HG03521 (cell line): Measurements from ENCODE around the gene TAF11.
A peak's percentile ranks its signal among the peaks of the same experiment; 100 is the strongest.
"Not testable (repeated sequence)": the region's sequence is repeated elsewhere in the genome, so short reads cannot be mapped to it uniquely, and the experiment has no call there.

Experiments used
- ATAC-seq: cut with Tn5 transposase; IDR thresholded peaks from one replicate; pipeline ENCODE4 v1.9.1; 2021; ENCODE audit warnings: mild to moderate bottlenecking, moderate library complexity; ENCODE audit not compliant: unreplicated experiment

TAF11 gene

GRCh38 chr6:34887753-34888513, at the start of gene TAF11:
Gene TAF11, minus strand, starts transcription at chr6:34888042. Its CDS starts 85 bp downstream, at chr6:34887957.
- peak; percentile 73 for ATAC-seq

GRCh38 chr6:34934516-34934915, 46.7 kb upstream of the TAF11 start:
- no peak for ATAC-seq

GRCh38 chr6:34932202-34932601, 44.4 kb upstream of the TAF11 start:
- not testable (repeated sequence) for ATAC-seq

- ATAC-seq: no peak
These were observed 42.4 kb upstream of the TAF11 start for GRCh38 chr6:34930221-34930620.

GRCh38 chr6:34929241-34929978, 41.6 kb upstream of the TAF11 start:
- ATAC-seq: no peak

GRCh38 chr6:34928695-34929094, 40.9 kb upstream of the TAF11 start:
- ATAC-seq: no peak

GRCh38 chr6:34928220-34928619, 40.4 kb upstream of the TAF11 start:
- ATAC-seq: no peak

GRCh38 chr6:34926655-34927054, 38.8 kb upstream of the TAF11 start:
- ATAC-seq: no peak

- no peak for ATAC-seq
These were observed 37.2 kb upstream of the TAF11 start for GRCh38 chr6:34924831-34925625.

- ATAC-seq: no peak
These were observed 34.4 kb upstream of the TAF11 start for GRCh38 chr6:34922177-34922663.

- no peak for ATAC-seq
These were observed 32.3 kb upstream of the TAF11 start for GRCh38 chr6:34920097-34920496.

GRCh38 chr6:34919651-34920050, 31.8 kb upstream of the TAF11 start:
- no peak for ATAC-seq

GRCh38 chr6:34917626-34918285, 29.9 kb upstream of the TAF11 start:
- no peak for ATAC-seq

GRCh38 chr6:34916348-34916967, 28.6 kb upstream of the TAF11 start:
- no peak for ATAC-seq

GRCh38 chr6:34914358-34914757, 26.5 kb upstream of the TAF11 start:
- no peak for ATAC-seq

GRCh38 chr6:34912715-34913464, 25.0 kb upstream of the TAF11 start:
- no peak for ATAC-seq

- no peak for ATAC-seq
These were observed 24.0 kb upstream of the TAF11 start for GRCh38 chr6:34911822-34912221.

- ATAC-seq: no peak
These were observed 21.6 kb upstream of the TAF11 start for GRCh38 chr6:34909320-34909883.

- ATAC-seq: no peak
These were observed 20.4 kb upstream of the TAF11 start for GRCh38 chr6:34908194-34908593.
